DOHH2 (cell line): Measurements from ENCODE around the gene UBXN2A.

Source experiments
- H3F3A ChIP-seq: fragments of 200-600 bp; sonication (generic), shearing (Covaris generic); 2 replicates; pipeline ENCODE4 v1.6.0; 2016; ENCODE audit warnings: antibody characterized with exemption, mild to moderate bottlenecking; ENCODE audit not compliant: control insufficient read depth, insufficient read depth
- H3K27ac ChIP-seq: fragments of 200-600 bp; sonication (generic); 2 replicates; pipeline ENCODE4 v1.5.1; 2014; ENCODE audit warnings: low read depth, mild to moderate bottlenecking, low read length, moderate library complexity
- H3K27me3 ChIP-seq: fragments of 200-600 bp; sonication (generic); 2 replicates; pipeline ENCODE4 v1.6.1; 2014; ENCODE audit warnings: mild to moderate bottlenecking, low read length, mixed read lengths; ENCODE audit not compliant: control insufficient read depth
- H3K36me3 ChIP-seq: fragments of 200-600 bp; sonication (generic); 2 replicates; pipeline ENCODE4 v1.6.1; 2014; ENCODE audit warnings: mild to moderate bottlenecking, low read length, moderate library complexity, mixed read lengths; ENCODE audit not compliant: control insufficient read depth
- H3K4me1 ChIP-seq: fragments of 200-600 bp; sonication (generic); 2 replicates; pipeline ENCODE4 v1.6.1; 2014; ENCODE audit warnings: mild to moderate bottlenecking, low read length, mixed read lengths; ENCODE audit not compliant: control insufficient read depth
- H3K4me2 ChIP-seq: fragments of 200-600 bp; sonication (generic); 2 replicates; pipeline ENCODE4 v1.6.0; 2014; ENCODE audit warnings: mild to moderate bottlenecking, low read length, moderate library complexity
- H3K4me3 ChIP-seq: fragments of 200-600 bp; sonication (generic); 2 replicates; pipeline ENCODE4 v1.5.1; 2014; ENCODE audit warnings: mild to moderate bottlenecking, low read length, mixed read lengths
- H3K79me2 ChIP-seq: fragments of 200-600 bp; sonication (generic); 2 replicates; pipeline ENCODE4 v1.6.1; 2014; ENCODE audit warnings: mild to moderate bottlenecking, low read length, mixed read lengths; ENCODE audit not compliant: control insufficient read depth
- H3K9me2 ChIP-seq: fragments of 200-600 bp; sonication (generic); replicated peaks from 2 replicates; pipeline ENCODE4 v1.6.1; 2014; ENCODE audit warnings: mild to moderate bottlenecking, low read length, mixed read lengths; ENCODE audit not compliant: control insufficient read depth
- H3K9me3 ChIP-seq: fragments of 200-600 bp; sonication (generic); 2 replicates; pipeline ENCODE4 v1.6.1; 2014; ENCODE audit warnings: antibody characterized with exemption, low read length, mixed read lengths; ENCODE audit not compliant: control insufficient read depth, insufficient read depth
- H4K20me1 ChIP-seq: fragments of 200-600 bp; sonication (generic); 2 replicates; pipeline ENCODE4 v1.6.0; 2014; ENCODE audit warnings: low read depth, mild to moderate bottlenecking, antibody characterized with exemption, low read length, moderate library complexity; ENCODE audit not compliant: control insufficient read depth, insufficient read depth
- CTCF ChIP-seq: fragments of 200-600 bp; sonication (generic); IDR thresholded peaks from one replicate; pipeline ENCODE4 v1.5.1; 2014; ENCODE audit warnings: antibody characterized with exemption, mild to moderate bottlenecking, low read depth, low read length; ENCODE audit not compliant: poor library complexity, severe bottlenecking
- EZH2phosphoT487 ChIP-seq: fragments of 200-600 bp; sonication (generic); IDR thresholded peaks from 2 replicates; pipeline ENCODE4 v1.6.1; 2017; ENCODE audit warnings: borderline replicate concordance, mild to moderate bottlenecking, antibody characterized with exemption, low read length, moderate library complexity, mixed read lengths

Gene UBXN2A

GRCh38 chr2:23925702-23926289 is 14.5 kb upstream of the UBXN2A start:
- Histone ChIP-seq H3K9me2 (no peaks in the 10 kb centered on the region), H3K27me3 (no peaks in the 10 kb centered on the region), H3F3A (0 out of 2 replicates have a peak, but pooled peaks cover 2% of the 10 kb centered on the region), H3K4me2 (peak overlapping the region; percentile 89), H3K4me3 (peak overlapping the region; percentile 97), H3K9me3 (no peaks in the 10 kb centered on the region), H3K79me2 (peaks cover 75% of the 10 kb centered on the region), H3K36me3 (peaks cover 7% of the 10 kb centered on the region), H3K4me1 (peaks cover 60% of the 10 kb centered on the region), H3K27ac (peak overlapping the region; percentile 82), H4K20me1 (peaks cover 5% of the 10 kb centered on the region; the same call in 1 of the 2 replicates)
- TF ChIP-seq CTCF (no peak), EZH2phosphoT487 (no peak)

DNA sequence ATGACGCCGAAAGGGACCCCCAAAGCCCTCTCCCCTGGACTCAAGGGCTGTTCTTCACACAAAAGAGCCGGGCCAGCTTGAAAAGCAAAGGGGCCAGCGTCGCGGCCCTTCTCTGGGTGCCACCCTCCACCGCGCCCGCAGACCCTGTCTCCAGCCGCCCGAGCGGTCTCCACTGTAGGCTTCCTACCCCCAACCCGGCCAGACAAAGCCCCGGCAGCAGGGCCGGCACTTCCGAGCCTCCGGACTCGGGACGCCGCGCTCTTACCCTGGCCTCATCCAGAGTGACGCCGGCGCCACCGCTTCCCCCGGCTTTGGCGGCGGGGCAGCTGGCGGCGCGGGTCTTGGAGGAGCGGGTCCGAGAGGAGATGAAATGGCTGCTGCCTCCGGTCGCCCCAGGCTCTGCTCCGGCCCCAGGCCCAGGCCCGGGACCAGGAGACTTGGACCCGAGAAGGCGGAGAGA is 13.9 kb upstream of the UBXN2A start:
- Histone ChIP-seq H3K4me3 (peak overlapping the region; percentile 97), H3K27me3 (no peaks in the 10 kb centered on the region), H3K9me2 (no peaks in the 10 kb centered on the region), H3K36me3 (peaks cover 7% of the 10 kb centered on the region), H3K4me1 (peaks cover 57% of the 10 kb centered on the region), H3K4me2 (peak overlapping the region; percentile 89), H3F3A (0 out of 2 replicates have a peak, but pooled peaks cover 2% of the 10 kb centered on the region), H4K20me1 (peaks cover 5% of the 10 kb centered on the region; the same call in 1 of the 2 replicates), H3K79me2 (peaks cover 70% of the 10 kb centered on the region), H3K9me3 (no peaks in the 10 kb centered on the region), H3K27ac (peak overlapping the region; percentile 82)
- TF ChIP-seq EZH2phosphoT487 (no peak), CTCF (no peak)

GRCh38 chr2:23926750-23927571 is 13.3 kb upstream of the UBXN2A start, which contains the start of gene ATAD2B:
Gene ATAD2B, minus strand, starts transcription at chr2:23927123. Its CDS starts 353 bp downstream, at chr2:23926770.
- 0 out of 2 replicates have a peak, but pooled peaks cover 2% of the 10 kb centered on the region for H3F3A ChIP-seq
- H3K27ac ChIP-seq, result peak within 1 kb of the TSS; percentile 82
- H3K9me3 ChIP-seq, result no peaks in the 10 kb centered on the region
- H3K36me3 ChIP-seq, result peaks cover 7% of the 10 kb centered on the region
- H3K79me2 ChIP-seq, result peaks cover 63% of the 10 kb centered on the region
- H3K4me2 ChIP-seq, result peak within 1 kb of the TSS; percentile 89
- H4K20me1 ChIP-seq, result peaks cover 5% of the 10 kb centered on the region; the same call in 1 of the 2 replicates
- H3K4me3 ChIP-seq, result peak within 1 kb of the TSS; percentile 97
- H3K9me2 ChIP-seq, result no peaks in the 10 kb centered on the region
- H3K27me3 ChIP-seq, result no peaks in the 10 kb centered on the region
- peaks cover 51% of the 10 kb centered on the region for H3K4me1 ChIP-seq
- TF ChIP-seq EZH2phosphoT487 (no peak), CTCF (peak; percentile 82)
